Neutrophil (primary cell): ENCODE measurements around the gene C1orf53.

Experiments
- H3K27ac ChIP-seq: fragments of 200-600 bp; sonication (generic); 2 replicates; pipeline ENCODE4 v1.5.1; 2016; ENCODE audit warnings: mild to moderate bottlenecking, moderate library complexity
- H3K27me3 ChIP-seq: fragments of 200-600 bp; sonication (generic); 2 replicates; pipeline ENCODE4 v1.6.0; 2016; ENCODE audit warnings: mild to moderate bottlenecking
- H3K36me3 ChIP-seq: fragments of 200-600 bp; sonication (generic); 2 replicates; pipeline ENCODE4 v1.5.1; 2017
- H3K4me1 ChIP-seq, 2 experiments: fragments of 200-600 bp in 1 of 2; sonication (generic) in 1 of 2; 1 replicate in 1 of 2; 2 replicates in 1 of 2; pipeline versions ENCODE4 v1.5.1 to v1.6.1; 2013 to 2016; ENCODE audit warnings: low read depth in 1 of 2, low read length in 1 of 2, mild to moderate bottlenecking in 1 of 2, moderate library complexity in 1 of 2; ENCODE audit not compliant: control insufficient read depth in 1 of 2, insufficient read depth in 1 of 2
- H3K4me3 ChIP-seq, 2 experiments: fragments of 200-600 bp in 1 of 2; sonication (generic) in 1 of 2; 1 replicate in 1 of 2; 2 replicates in 1 of 2; pipeline ENCODE4 v1.5.1; 2013 to 2016; ENCODE audit warnings: low read depth in 1 of 2, low read length in 1 of 2, mild to moderate bottlenecking in 1 of 2, moderate library complexity in 1 of 2
- H3K9me3 ChIP-seq: fragments of 200-600 bp; sonication (generic); 2 replicates; pipeline ENCODE4 v1.5.1; 2016
- CTCF ChIP-seq: fragments of 200-600 bp; sonication (generic); IDR thresholded peaks from 2 replicates; pipeline ENCODE4 v1.5.1; 2016; ENCODE audit warnings: antibody characterized with exemption

The C1orf53 gene

GRCh38 chr1:197920414-197921117 lies 18.1 kb downstream of the C1orf53 start:
- TF ChIP-seq CTCF, result no peak
- Histone ChIP-seq H3K36me3 (no peaks in the 10 kb centered on the region), H3K27me3 (peaks cover 100% of the 10 kb centered on the region), H3K4me3 (no peak overlapping the region), H3K9me3 (no peaks in the 10 kb centered on the region), H3K4me1 (peaks cover 51 to 53% of the 10 kb centered on the region in 2 experiments), H3K27ac (no peak overlapping the region)

- Histone ChIP-seq H3K36me3 (no peaks in the 10 kb centered on the region), H3K27me3 (peaks cover 100% of the 10 kb centered on the region), H3K9me3 (no peaks in the 10 kb centered on the region), H3K27ac (no peak overlapping the region), H3K4me1 (peaks cover 43 to 44% of the 10 kb centered on the region in 2 experiments), H3K4me3 (peak overlapping the region in 1 of 2 experiments; percentile 44)
- no peak for TF ChIP-seq CTCF
These were observed 19.0 kb downstream of the C1orf53 start for GRCh38 chr1:197921235-197922069.

- no peak for TF ChIP-seq CTCF
- Histone ChIP-seq H3K27ac (no peak overlapping the region), H3K36me3 (no peaks in the 10 kb centered on the region), H3K9me3 (no peaks in the 10 kb centered on the region), H3K4me1 (peaks cover 40% of the 10 kb centered on the region in 2 experiments), H3K4me3 (no peak overlapping the region), H3K27me3 (peaks cover 100% of the 10 kb centered on the region)
These were observed 19.6 kb downstream of the C1orf53 start for GRCh38 chr1:197922070-197922390.

- peaks cover 100% of the 10 kb centered on the region for H3K27me3 ChIP-seq
- no peak overlapping the region for H3K27ac ChIP-seq
- H3K4me3 ChIP-seq, result no peak overlapping the region
- H3K9me3 ChIP-seq, result no peaks in the 10 kb centered on the region
- TF ChIP-seq CTCF, result no peak
- H3K36me3 ChIP-seq, result no peaks in the 10 kb centered on the region
- peaks cover 33 to 35% of the 10 kb centered on the region in 2 experiments for H3K4me1 ChIP-seq
These were observed 20.6 kb downstream of the C1orf53 start for GRCh38 chr1:197923038-197923437.

GRCh38 chr1:197924516-197925123 lies 22.2 kb downstream of the C1orf53 start:
- Histone ChIP-seq H3K27ac (no peak overlapping the region), H3K36me3 (no peaks in the 10 kb centered on the region), H3K4me3 (no peak overlapping the region), H3K27me3 (peaks cover 100% of the 10 kb centered on the region), H3K4me1 (peaks cover 18 to 23% of the 10 kb centered on the region in 2 experiments), H3K9me3 (no peaks in the 10 kb centered on the region)
- TF ChIP-seq CTCF, result no peak
